ENCODE measurements around the gene GTSE1. TPM values are rescaled to one million over a fixed set of nuclear protein-coding genes. Genes with fewer than 3 reads are reported as not detected.

Gene GTSE1
- total and polyA plus RNA-seq, 2 of the 13 experiments (the other 11 are each of a cell fraction or from before 2014, with no cell fraction given), result 10.7 to 13.5 TPM

DNA sequence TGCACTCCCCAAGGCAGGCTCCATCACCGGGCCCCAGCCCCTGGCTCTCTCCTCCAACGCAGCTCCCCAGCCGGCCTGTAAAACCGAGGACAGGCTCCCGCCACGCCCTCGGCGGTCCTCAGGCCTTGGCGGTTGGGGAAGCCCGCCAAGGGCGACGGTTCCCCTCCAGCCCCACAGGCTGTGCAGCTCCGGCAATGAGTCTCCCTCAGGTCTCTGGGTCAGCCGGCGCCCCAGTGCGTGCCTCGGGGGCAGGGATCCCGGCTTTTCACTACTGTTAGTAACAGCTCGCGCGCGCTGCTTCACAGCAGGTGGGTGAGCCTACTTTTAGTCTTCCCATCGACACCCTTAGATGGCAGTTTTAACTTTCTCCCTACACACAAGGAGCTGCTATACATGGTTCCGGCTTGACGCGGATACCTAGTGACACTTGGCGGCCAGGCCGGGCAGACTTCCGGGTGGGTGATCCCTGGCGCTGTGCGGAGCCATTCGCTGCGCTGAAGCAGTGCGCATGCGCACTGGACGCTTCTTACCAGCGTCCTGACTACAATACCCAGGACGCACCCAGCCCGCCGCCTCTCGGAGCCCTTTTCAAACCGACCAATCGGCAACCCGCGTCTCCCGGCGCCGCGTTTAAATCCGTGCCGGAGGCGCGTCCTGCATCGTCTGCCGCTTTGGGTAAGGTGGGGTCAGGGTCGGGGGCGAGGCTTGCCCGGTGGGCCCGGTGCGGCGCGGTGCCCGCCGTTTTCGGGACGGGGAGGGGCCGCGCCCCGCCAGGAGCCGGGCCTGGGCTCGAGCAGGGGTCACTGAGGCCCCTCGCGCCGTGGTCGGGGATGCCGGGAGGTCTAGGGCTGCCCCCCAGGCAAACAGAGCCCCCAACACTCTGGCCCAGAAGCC lies at the start of gene GTSE1 (continued):
- TF ChIP-seq, protein P1, sequence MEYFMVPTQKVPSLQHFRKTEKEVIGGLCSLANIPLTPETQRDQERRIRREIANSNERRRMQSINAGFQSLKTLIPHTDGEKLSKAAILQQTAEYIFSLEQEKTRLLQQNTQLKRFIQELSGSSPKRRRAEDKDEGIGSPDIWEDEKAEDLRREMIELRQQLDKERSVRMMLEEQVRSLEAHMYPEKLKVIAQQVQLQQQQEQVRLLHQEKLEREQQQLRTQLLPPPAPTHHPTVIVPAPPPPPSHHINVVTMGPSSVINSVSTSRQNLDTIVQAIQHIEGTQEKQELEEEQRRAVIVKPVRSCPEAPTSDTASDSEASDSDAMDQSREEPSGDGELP (IDR thresholded peaks at IDR 0.05; ENCODE audit: borderline replicate concordance, low read depth), result peak; percentile 22; the same call in 1 of the 2 replicates
- TF ChIP-seq LCORL (IDR thresholded peaks at IDR 0.05), result no peak
- TF ChIP-seq LCORL (CRISPR knock-in tag; IDR thresholded peaks at IDR 0.05), result no peak
- no peak for TF ChIP-seq MAFF (IDR thresholded peaks at IDR 0.05; ENCODE audit: low read depth, low read length)
- peak; percentile 53; the same call in 1 of the 2 replicates for TF ChIP-seq ZNF563 (CRISPR knock-in tag; IDR thresholded peaks at IDR 0.05)
- no peak for TF ChIP-seq SIX4 (CRISPR knock-in tag; IDR thresholded peaks at IDR 0.05)
- TF ChIP-seq KLF12 (CRISPR knock-in tag; IDR thresholded peaks at IDR 0.05; ENCODE audit: borderline replicate concordance), result 0 out of 2 replicates have a peak, but pooled peaks have one; percentile 51
- TF ChIP-seq, protein P2, sequence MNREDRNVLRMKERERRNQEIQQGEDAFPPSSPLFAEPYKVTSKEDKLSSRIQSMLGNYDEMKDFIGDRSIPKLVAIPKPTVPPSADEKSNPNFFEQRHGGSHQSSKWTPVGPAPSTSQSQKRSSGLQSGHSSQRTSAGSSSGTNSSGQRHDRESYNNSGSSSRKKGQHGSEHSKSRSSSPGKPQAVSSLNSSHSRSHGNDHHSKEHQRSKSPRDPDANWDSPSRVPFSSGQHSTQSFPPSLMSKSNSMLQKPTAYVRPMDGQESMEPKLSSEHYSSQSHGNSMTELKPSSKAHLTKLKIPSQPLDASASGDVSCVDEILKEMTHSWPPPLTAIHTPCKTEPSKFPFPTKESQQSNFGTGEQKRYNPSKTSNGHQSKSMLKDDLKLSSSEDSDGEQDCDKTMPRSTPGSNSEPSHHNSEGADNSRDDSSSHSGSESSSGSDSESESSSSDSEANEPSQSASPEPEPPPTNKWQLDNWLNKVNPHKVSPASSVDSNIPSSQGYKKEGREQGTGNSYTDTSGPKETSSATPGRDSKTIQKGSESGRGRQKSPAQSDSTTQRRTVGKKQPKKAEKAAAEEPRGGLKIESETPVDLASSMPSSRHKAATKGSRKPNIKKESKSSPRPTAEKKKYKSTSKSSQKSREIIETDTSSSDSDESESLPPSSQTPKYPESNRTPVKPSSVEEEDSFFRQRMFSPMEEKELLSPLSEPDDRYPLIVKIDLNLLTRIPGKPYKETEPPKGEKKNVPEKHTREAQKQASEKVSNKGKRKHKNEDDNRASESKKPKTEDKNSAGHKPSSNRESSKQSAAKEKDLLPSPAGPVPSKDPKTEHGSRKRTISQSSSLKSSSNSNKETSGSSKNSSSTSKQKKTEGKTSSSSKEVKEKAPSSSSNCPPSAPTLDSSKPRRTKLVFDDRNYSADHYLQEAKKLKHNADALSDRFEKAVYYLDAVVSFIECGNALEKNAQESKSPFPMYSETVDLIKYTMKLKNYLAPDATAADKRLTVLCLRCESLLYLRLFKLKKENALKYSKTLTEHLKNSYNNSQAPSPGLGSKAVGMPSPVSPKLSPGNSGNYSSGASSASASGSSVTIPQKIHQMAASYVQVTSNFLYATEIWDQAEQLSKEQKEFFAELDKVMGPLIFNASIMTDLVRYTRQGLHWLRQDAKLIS (CRISPR knock-in tag; IDR thresholded peaks at IDR 0.05), result no peak
- peak; percentile 97 for TF ChIP-seq ZC3H13 (CRISPR knock-in tag; IDR thresholded peaks at IDR 0.05)
- TF ChIP-seq SIX1 (CRISPR knock-in tag; IDR thresholded peaks at IDR 0.05; ENCODE audit: borderline replicate concordance), result no peak
- TF ChIP-seq, protein P3, sequence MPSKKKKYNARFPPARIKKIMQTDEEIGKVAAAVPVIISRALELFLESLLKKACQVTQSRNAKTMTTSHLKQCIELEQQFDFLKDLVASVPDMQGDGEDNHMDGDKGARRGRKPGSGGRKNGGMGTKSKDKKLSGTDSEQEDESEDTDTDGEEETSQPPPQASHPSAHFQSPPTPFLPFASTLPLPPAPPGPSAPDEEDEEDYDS (CRISPR knock-in tag; IDR thresholded peaks at IDR 0.05), result no peak; the same call in 1 of the 2 replicates
- no peak for TF ChIP-seq PLRG1 (conservative IDR thresholded peaks at IDR 0.05)
- TF ChIP-seq ZNF12 (CRISPR knock-in tag; IDR thresholded peaks at IDR 0.05), result no peak
- TF ChIP-seq DNMT1 (CRISPR knock-in tag; IDR thresholded peaks at IDR 0.05), result no peak
- TF ChIP-seq, protein P4, sequence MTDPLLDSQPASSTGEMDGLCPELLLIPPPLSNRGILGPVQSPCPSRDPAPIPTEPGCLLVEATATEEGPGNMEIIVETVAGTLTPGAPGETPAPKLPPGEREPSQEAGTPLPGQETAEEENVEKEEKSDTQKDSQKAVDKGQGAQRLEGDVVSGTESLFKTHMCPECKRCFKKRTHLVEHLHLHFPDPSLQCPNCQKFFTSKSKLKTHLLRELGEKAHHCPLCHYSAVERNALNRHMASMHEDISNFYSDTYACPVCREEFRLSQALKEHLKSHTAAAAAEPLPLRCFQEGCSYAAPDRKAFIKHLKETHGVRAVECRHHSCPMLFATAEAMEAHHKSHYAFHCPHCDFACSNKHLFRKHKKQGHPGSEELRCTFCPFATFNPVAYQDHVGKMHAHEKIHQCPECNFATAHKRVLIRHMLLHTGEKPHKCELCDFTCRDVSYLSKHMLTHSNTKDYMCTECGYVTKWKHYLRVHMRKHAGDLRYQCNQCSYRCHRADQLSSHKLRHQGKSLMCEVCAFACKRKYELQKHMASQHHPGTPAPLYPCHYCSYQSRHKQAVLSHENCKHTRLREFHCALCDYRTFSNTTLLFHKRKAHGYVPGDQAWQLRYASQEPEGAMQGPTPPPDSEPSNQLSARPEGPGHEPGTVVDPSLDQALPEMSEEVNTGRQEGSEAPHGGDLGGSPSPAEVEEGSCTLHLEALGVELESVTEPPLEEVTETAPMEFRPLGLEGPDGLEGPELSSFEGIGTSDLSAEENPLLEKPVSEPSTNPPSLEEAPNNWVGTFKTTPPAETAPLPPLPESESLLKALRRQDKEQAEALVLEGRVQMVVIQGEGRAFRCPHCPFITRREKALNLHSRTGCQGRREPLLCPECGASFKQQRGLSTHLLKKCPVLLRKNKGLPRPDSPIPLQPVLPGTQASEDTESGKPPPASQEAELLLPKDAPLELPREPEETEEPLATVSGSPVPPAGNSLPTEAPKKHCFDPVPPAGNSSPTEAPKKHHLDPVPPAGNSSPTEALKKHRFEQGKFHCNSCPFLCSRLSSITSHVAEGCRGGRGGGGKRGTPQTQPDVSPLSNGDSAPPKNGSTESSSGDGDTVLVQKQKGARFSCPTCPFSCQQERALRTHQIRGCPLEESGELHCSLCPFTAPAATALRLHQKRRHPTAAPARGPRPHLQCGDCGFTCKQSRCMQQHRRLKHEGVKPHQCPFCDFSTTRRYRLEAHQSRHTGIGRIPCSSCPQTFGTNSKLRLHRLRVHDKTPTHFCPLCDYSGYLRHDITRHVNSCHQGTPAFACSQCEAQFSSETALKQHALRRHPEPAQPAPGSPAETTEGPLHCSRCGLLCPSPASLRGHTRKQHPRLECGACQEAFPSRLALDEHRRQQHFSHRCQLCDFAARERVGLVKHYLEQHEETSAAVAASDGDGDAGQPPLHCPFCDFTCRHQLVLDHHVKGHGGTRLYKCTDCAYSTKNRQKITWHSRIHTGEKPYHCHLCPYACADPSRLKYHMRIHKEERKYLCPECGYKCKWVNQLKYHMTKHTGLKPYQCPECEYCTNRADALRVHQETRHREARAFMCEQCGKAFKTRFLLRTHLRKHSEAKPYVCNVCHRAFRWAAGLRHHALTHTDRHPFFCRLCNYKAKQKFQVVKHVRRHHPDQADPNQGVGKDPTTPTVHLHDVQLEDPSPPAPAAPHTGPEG (CRISPR knock-in tag; IDR thresholded peaks at IDR 0.05), result peak; percentile 54
- TF ChIP-seq CBX5 (CRISPR knock-in tag; IDR thresholded peaks at IDR 0.05; ENCODE audit: borderline replicate concordance), result no peak; the same call in 1 of the 2 replicates

Measured in HepG2 (cell line).